Measurements from ENCODE around the gene ADRA2C.

Gene ADRA2C

GRCh38 chr4:3766036-3766784, at the start of gene ADRA2C:
TSS of gene ADRA2C (plus strand) at chr4:3766385. CDS start at chr4:3766607, 222 bp downstream.
- H3K4me3 ChIP-seq (ENCODE audit: low read depth, low read length): no peak within 1 kb of the TSS
- TF ChIP-seq CTCF (IDR thresholded peaks at IDR 0.05; ENCODE audit: low read depth, low read length, missing control alignments): no peak
- no peak for DNase-seq (ENCODE audit: low read depth)

- DNase-seq (ENCODE audit: low read depth): no peak
- H3K4me3 ChIP-seq (ENCODE audit: low read depth, low read length): no peak overlapping the region
- TF ChIP-seq CTCF (IDR thresholded peaks at IDR 0.05; ENCODE audit: low read depth, low read length, missing control alignments): no peak
Measured at GRCh38 chr4:3716631-3717235, 49.5 kb upstream of the ADRA2C start.

GRCh38 chr4:3717241-3717640, 48.9 kb upstream of the ADRA2C start:
- no peak for DNase-seq (ENCODE audit: low read depth)
- H3K4me3 ChIP-seq (ENCODE audit: low read depth, low read length): no peak overlapping the region
- no peak for TF ChIP-seq CTCF (IDR thresholded peaks at IDR 0.05; ENCODE audit: low read depth, low read length, missing control alignments)

- no peak overlapping the region for H3K4me3 ChIP-seq (ENCODE audit: low read depth, low read length)
- DNase-seq (ENCODE audit: low read depth): no peak
- TF ChIP-seq CTCF (IDR thresholded peaks at IDR 0.05; ENCODE audit: low read depth, low read length, missing control alignments): no peak
Measured at GRCh38 chr4:3718462-3718861, 47.7 kb upstream of the ADRA2C start.

GRCh38 chr4:3719191-3719590, 47.0 kb upstream of the ADRA2C start:
- no peak for DNase-seq (ENCODE audit: low read depth)
- TF ChIP-seq CTCF (IDR thresholded peaks at IDR 0.05; ENCODE audit: low read depth, low read length, missing control alignments): no peak
- H3K4me3 ChIP-seq (ENCODE audit: low read depth, low read length): no peak overlapping the region

GRCh38 chr4:3719836-3720235, 46.3 kb upstream of the ADRA2C start:
- no peak for TF ChIP-seq CTCF (IDR thresholded peaks at IDR 0.05; ENCODE audit: low read depth, low read length, missing control alignments)
- no peak for DNase-seq (ENCODE audit: low read depth)
- H3K4me3 ChIP-seq (ENCODE audit: low read depth, low read length): no peak overlapping the region

- no peak overlapping the region for H3K4me3 ChIP-seq (ENCODE audit: low read depth, low read length)
- no peak for TF ChIP-seq CTCF (IDR thresholded peaks at IDR 0.05; ENCODE audit: low read depth, low read length, missing control alignments)
- no peak for DNase-seq (ENCODE audit: low read depth)
Measured at GRCh38 chr4:3720466-3720865, 45.7 kb upstream of the ADRA2C start.

Data from GM12864 (cell line).